ENCODE data around the gene IPO11. TPM values are rescaled to one million over a fixed set of nuclear protein-coding genes. Genes with fewer than 3 reads are reported as not detected.

IPO11 gene
- total and polyA plus RNA-seq, 2 of the 13 experiments (the other 11 are each of a cell fraction or from before 2014, with no cell fraction given) = 13.9 to 24.4 TPM

- no peak for TF ChIP-seq PRDM4 (CRISPR knock-in tag; IDR thresholded peaks at IDR 0.05; ENCODE audit: borderline replicate concordance)
Measured at GRCh38 chr5:62496876-62497275, 84.3 kb downstream of the IPO11 start (continued).

- Histone ChIP-seq H3K79me2 (ENCODE audit: insufficient read depth, low read length) (no peaks in the 10 kb centered on the region), H3K9ac (ENCODE audit: insufficient read depth, low read depth, low read length) (no peak overlapping the region), H3K27me3 (ENCODE audit: control insufficient read depth in 1 of 2, insufficient read depth in 2 of 2, low read length in 2 of 2) (no peaks in the 10 kb centered on the region), H3K36me3 (replicated peaks in 1 of 2; ENCODE audit: control insufficient read depth in 1 of 2, insufficient read depth in 2 of 2, low read length in 2 of 2) (peaks cover 1 to 28% of the 10 kb centered on the region in 2 experiments; a peak in 4 of 5 replicates), H3K27ac (ENCODE audit: extremely low read length, insufficient read depth, low read length) (no peak overlapping the region), H3K4me3 (replicated peaks in 1 of 3; ENCODE audit: insufficient read depth in 1 of 3, low read depth in 2 of 3, low read length in 3 of 3) (no peak overlapping the region), H4K20me1 (ENCODE audit: insufficient read depth, low read length) (no peaks in the 10 kb centered on the region), H3K4me2 (ENCODE audit: low read depth, low read length) (no peak overlapping the region), H2AFZ (ENCODE audit: low read length) (no peak overlapping the region), H3K9me3 (ENCODE audit: low read length) (no peaks in the 10 kb centered on the region), H3K4me1 (ENCODE audit: insufficient read depth, low read length) (no peaks in the 10 kb centered on the region)
- ChIA-PET POLR2A (no interaction called here), CTCF (ENCODE audit: low intra/inter-chr PET ratio, low total read pairs) (no interaction called here)
- no TSS peak for BruUV-seq (replicated peaks)
- in situ Hi-C loops (cut with HindIII; ENCODE audit: extremely low pct_ligation_motif_present, low pct_unique_long_range_greater_than_20kb) = no loop called here
- intact Hi-C loops (cut with micrococcal nuclease; ENCODE audit: unreplicated experiment) = no loop called here
- DNase-seq (ENCODE audit: low spot score) = no peak
- TF ChIP-seq PAX8 (CRISPR knock-in tag; IDR thresholded peaks at IDR 0.05; ENCODE audit: borderline replicate concordance) (no peak), RBFOX2 (IDR thresholded peaks at IDR 0.05; ENCODE audit: low read depth, low read length) (no peak), NFE2 (CRISPR knock-in tag; IDR thresholded peaks at IDR 0.05) (no peak), KDM6A (CRISPR knock-in tag; IDR thresholded peaks at IDR 0.05; ENCODE audit: low read depth) (no peak), HOMEZ (CRISPR knock-in tag; IDR thresholded peaks at IDR 0.05; ENCODE audit: low read depth) (no peak), ZBTB1 (CRISPR knock-in tag; IDR thresholded peaks at IDR 0.05; ENCODE audit: borderline replicate concordance) (no peak), HIC2 (CRISPR knock-in tag; IDR thresholded peaks at IDR 0.05; ENCODE audit: low read depth) (no peak), ZIK1 (CRISPR knock-in tag; IDR thresholded peaks at IDR 0.05; ENCODE audit: borderline replicate concordance, low read depth) (no peak)
- ATAC-seq = no peak
- 84% methylated on average over 9 of the region's 9 CpGs for WGBS (ENCODE audit: low lambda C conversion rate)
- no peak for FAIRE-seq
Measured at GRCh38 chr5:62498961-62499360, 86.4 kb downstream of the IPO11 start.

Data from HepG2 (cell line).